ENCODE results near the gene LARGE1. TPM values are rescaled to one million over a fixed set of nuclear protein-coding genes. Genes with fewer than 3 reads are reported as not detected.

LARGE1 gene
- total RNA-seq, 6 experiments from 2014 or later: 12.2 to 28.3 (median 15.2) TPM

GRCh38 chr22:33542153-33542552 lies 378.1 kb downstream of the LARGE1 start:
- H3K4me3 ChIP-seq: no peak overlapping the region
- H3K27ac ChIP-seq: peak overlapping the region in 2 of 3 donors; percentile 34 to 54
- intact Hi-C loops (cut with DNase I): no loop called here
- 21% methylated on average over 3 of the region's 3 CpGs for WGBS (ENCODE audit: insufficient coverage, low coverage, low lambda C conversion rate, missing lambda C conversion rate)
- peak in 1 of 3 donors; percentile 77 for DNase-seq
- peak; percentile 64 to 67 (median 66) for ATAC-seq
- no peaks in the 10 kb centered on the region for H3K27me3 ChIP-seq
- H3K9me3 ChIP-seq: no peaks in the 10 kb centered on the region
- H3K4me1 ChIP-seq: peaks cover 0 to 49% (median 11%) of the 10 kb centered on the region in 4 donors
- TF ChIP-seq CTCF (IDR thresholded peaks at IDR 0.05) (no peak), POLR2A (IDR thresholded peaks at IDR 0.05) (no peak)
- H3K36me3 ChIP-seq: no peaks in the 10 kb centered on the region

GRCh38 chr22:33539902-33540751 lies 380.1 kb downstream of the LARGE1 start:
- no peaks in the 10 kb centered on the region for H3K36me3 ChIP-seq
- no peak overlapping the region for H3K4me3 ChIP-seq
- intact Hi-C loops (cut with DNase I): no loop called here
- H3K4me1 ChIP-seq: peaks cover 0 to 49% (median 11%) of the 10 kb centered on the region in 4 donors
- peak; percentile 60 to 90 (median 80) for DNase-seq
- H3K27me3 ChIP-seq: no peaks in the 10 kb centered on the region
- TF ChIP-seq POLR2A (IDR thresholded peaks at IDR 0.05) (no peak), CTCF (IDR thresholded peaks at IDR 0.05) (no peak)
- WGBS (ENCODE audit: insufficient coverage, low coverage, low lambda C conversion rate, missing lambda C conversion rate): 23% methylated on average over 8 of the region's 8 CpGs
- H3K9me3 ChIP-seq: no peaks in the 10 kb centered on the region
- H3K27ac ChIP-seq: peak overlapping the region; percentile 51 to 83 (median 51)
- ATAC-seq: peak; percentile 73 to 84 (median 79)

GRCh38 chr22:33539202-33539901 lies 380.9 kb downstream of the LARGE1 start:
- intact Hi-C loops (cut with DNase I): no loop called here
- TF ChIP-seq CTCF (IDR thresholded peaks at IDR 0.05): no peak
- TF ChIP-seq POLR2A (IDR thresholded peaks at IDR 0.05): no peak
- Histone ChIP-seq H3K4me3 (no peak overlapping the region), H3K27ac (peak overlapping the region; percentile 51 to 83 (median 51)), H3K36me3 (no peaks in the 10 kb centered on the region), H3K4me1 (peaks cover 0 to 49% (median 11%) of the 10 kb centered on the region in 4 donors), H3K9me3 (no peaks in the 10 kb centered on the region), H3K27me3 (no peaks in the 10 kb centered on the region)
- WGBS (ENCODE audit: insufficient coverage, low coverage, low lambda C conversion rate, missing lambda C conversion rate): 67% methylated on average over 5 of the region's 5 CpGs
- ATAC-seq: no peak
- no peak for DNase-seq

GRCh38 chr22:33538277-33538885 lies 381.9 kb downstream of the LARGE1 start:
- DNase-seq (no peak), ATAC-seq (no peak)
- H3K4me1 ChIP-seq: peaks cover 0 to 49% (median 11%) of the 10 kb centered on the region in 4 donors
- H3K9me3 ChIP-seq: no peaks in the 10 kb centered on the region
- no peak overlapping the region for H3K4me3 ChIP-seq
- intact Hi-C loops (cut with DNase I): no loop called here
- no peak overlapping the region for H3K27ac ChIP-seq
- no peaks in the 10 kb centered on the region for H3K36me3 ChIP-seq
- no peaks in the 10 kb centered on the region for H3K27me3 ChIP-seq
- no peak for TF ChIP-seq POLR2A (IDR thresholded peaks at IDR 0.05)
- TF ChIP-seq CTCF (IDR thresholded peaks at IDR 0.05): no peak
- WGBS (ENCODE audit: insufficient coverage, low coverage, low lambda C conversion rate, missing lambda C conversion rate): 31% methylated on average over 5 of the region's 6 CpGs
